GM13976 (cell line): Measurements from ENCODE around the gene MACO1.
A peak's percentile ranks its signal among the peaks of the same experiment; 100 is the strongest.

Experiments used
- DNase-seq: peaks from one replicate; pipeline ENCODE4 v3.0.0; 2012; ENCODE audit warnings: low spot score
- CTCF ChIP-seq: IDR thresholded peaks from 2 replicates; pipeline ENCODE4 v1.5.1; 2012; ENCODE audit warnings: borderline replicate concordance, mild to moderate bottlenecking; ENCODE audit not compliant: insufficient read depth; ENCODE audit errors: extremely low read depth, missing control alignments, control extremely low read depth
- in situ Hi-C: fragments of 300-500 bp; cut with MboI; formaldehyde crosslinking; loops from one replicate; pipeline ENCODE4 v1.12.0; 2022; ENCODE audit warnings: low sequenced_read_pairs, mixed read lengths, inconsistent platforms; ENCODE audit not compliant: unreplicated experiment

Gene MACO1

GRCh38 chr1:25430967-25431881 lies 527 bp downstream of the MACO1 start:
- peak; percentile 15 for DNase-seq
- no peak for TF ChIP-seq CTCF
- in situ Hi-C loops: no loop called here

GRCh38 chr1:25431955-25432719 lies 1.4 kb downstream of the MACO1 start:
- in situ Hi-C loops: no loop called here
- DNase-seq: no peak
- no peak for TF ChIP-seq CTCF

GRCh38 chr1:25432749-25433388 lies 2.2 kb downstream of the MACO1 start:
- in situ Hi-C loops: no loop called here
- DNase-seq: no peak
- no peak for TF ChIP-seq CTCF

GRCh38 chr1:25433389-25434186 lies 2.9 kb downstream of the MACO1 start:
- no peak for TF ChIP-seq CTCF
- in situ Hi-C loops: no loop called here
- DNase-seq: no peak

- DNase-seq: no peak
- TF ChIP-seq CTCF: no peak
- in situ Hi-C loops: no loop called here
Measured at GRCh38 chr1:25435397-25436108, 4.9 kb downstream of the MACO1 start.
